HFF-Myc (cell line): ENCODE measurements around the gene SPHK2.
A peak's percentile ranks its signal among the peaks of the same experiment; 100 is the strongest.

ENCODE experiments used
- DNase-seq: peaks from one replicate; pipeline ENCODE4 v3.0.0-alpha.2; 2011; ENCODE audit warnings: low read depth; ENCODE audit errors: extremely low read depth
- H3K4me3 ChIP-seq: replicated peaks from 2 replicates; pipeline ENCODE4 v1.5.1; 2011; ENCODE audit warnings: low read depth, mild to moderate bottlenecking, control low read depth, low read length
- TF ChIP-seq, protein P1 (sequence below): IDR thresholded peaks from 2 replicates; pipeline ENCODE4 v1.5.1; 2012; ENCODE audit warnings: mild to moderate bottlenecking, low read depth, low read length, control low read depth; ENCODE audit errors: missing control alignments

Gene SPHK2

DNA sequence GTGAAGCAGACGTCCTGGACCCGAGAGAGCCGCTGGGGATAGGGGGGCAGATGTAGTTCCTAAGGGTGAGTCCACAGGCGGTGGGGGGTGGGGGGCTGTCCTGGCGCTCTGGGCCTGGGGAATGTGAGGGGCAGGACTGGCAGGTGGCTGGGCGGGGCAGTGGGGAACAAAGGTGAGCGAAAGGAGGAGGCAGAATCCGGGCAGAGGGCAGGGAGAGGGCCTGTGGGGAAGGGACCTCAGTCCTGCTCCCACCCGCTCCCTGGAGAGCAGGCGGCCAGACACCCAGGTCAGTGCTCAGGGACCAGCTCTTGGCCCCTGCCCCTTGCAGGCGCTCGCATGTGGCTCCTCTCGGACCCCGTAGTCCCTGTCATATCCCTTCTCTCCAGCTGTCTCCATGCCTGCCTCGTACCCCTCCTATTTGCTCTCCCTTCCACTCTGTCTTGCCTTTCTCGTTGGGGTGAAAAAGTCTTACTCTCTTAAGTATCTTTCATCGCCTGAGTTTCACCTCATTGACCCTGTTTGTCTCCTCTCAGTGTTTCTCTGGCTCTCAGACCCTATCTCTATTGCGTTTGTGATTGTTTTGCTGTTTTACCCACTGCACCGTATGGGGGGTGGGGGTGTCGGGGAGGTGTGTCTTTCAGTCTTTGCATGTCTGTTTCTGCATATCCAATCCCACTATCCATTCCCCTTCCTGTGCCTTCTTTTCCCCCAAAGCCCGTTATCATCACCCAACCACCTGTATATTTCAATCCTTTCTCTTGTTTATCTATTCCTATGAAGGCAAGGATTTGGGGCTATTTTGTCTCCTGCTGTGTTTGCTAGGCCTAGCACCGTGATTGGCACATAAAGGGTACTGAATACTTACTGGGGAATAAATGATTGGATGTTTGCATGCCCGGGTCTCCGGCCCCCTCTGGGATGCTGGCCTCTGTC, 5.8 kb downstream of the SPHK2 start:
- DNase-seq, result no peak
- peak overlapping the region; percentile 71 for H3K4me3 ChIP-seq
- TF ChIP-seq, protein P1, sequence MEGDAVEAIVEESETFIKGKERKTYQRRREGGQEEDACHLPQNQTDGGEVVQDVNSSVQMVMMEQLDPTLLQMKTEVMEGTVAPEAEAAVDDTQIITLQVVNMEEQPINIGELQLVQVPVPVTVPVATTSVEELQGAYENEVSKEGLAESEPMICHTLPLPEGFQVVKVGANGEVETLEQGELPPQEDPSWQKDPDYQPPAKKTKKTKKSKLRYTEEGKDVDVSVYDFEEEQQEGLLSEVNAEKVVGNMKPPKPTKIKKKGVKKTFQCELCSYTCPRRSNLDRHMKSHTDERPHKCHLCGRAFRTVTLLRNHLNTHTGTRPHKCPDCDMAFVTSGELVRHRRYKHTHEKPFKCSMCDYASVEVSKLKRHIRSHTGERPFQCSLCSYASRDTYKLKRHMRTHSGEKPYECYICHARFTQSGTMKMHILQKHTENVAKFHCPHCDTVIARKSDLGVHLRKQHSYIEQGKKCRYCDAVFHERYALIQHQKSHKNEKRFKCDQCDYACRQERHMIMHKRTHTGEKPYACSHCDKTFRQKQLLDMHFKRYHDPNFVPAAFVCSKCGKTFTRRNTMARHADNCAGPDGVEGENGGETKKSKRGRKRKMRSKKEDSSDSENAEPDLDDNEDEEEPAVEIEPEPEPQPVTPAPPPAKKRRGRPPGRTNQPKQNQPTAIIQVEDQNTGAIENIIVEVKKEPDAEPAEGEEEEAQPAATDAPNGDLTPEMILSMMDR, result no peak

DNA sequence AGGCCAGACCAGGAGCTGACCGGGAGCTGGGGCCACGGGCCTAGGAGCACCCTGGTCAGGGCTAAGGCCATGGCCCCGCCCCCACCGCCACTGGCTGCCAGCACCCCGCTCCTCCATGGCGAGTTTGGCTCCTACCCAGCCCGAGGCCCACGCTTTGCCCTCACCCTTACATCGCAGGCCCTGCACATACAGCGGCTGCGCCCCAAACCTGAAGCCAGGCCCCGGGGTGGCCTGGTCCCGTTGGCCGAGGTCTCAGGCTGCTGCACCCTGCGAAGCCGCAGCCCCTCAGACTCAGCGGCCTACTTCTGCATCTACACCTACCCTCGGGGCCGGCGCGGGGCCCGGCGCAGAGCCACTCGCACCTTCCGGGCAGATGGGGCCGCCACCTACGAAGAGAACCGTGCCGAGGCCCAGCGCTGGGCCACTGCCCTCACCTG, 6.6 kb downstream of the SPHK2 start:
- TF ChIP-seq, protein P1, result no peak
- no peak overlapping the region for H3K4me3 ChIP-seq
- no peak for DNase-seq

DNA sequence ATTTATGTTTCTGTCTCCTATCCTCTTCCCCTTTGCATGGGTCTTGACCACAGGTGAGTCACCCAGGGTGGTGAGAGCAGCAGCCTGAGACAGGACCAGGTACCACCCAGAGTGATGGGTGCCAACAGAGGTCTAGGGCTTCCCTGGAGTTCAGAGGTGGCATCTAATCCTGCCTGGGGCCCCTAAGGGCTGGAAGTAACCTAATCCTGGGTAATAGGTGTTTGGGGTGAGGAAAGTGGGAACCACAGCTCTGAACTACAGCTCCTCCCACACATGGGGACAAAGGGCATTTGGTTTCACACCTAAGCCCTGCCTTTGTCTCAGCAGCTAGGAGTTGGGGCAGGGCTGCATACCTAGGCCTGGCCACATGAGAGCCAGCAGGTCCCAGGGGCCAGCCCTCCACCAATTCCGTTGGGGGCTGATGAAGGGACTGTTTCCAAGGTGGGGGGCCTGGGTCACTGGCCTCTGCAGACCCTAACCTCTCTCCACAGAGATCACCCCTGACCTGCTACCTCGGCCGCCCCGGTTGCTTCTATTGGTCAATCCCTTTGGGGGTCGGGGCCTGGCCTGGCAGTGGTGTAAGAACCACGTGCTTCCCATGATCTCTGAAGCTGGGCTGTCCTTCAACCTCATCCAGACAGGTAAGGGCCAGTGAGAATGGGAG, 8.0 kb downstream of the SPHK2 start:
- TF ChIP-seq, protein P1, result no peak
- no peak overlapping the region for H3K4me3 ChIP-seq
- DNase-seq, result no peak

DNA sequence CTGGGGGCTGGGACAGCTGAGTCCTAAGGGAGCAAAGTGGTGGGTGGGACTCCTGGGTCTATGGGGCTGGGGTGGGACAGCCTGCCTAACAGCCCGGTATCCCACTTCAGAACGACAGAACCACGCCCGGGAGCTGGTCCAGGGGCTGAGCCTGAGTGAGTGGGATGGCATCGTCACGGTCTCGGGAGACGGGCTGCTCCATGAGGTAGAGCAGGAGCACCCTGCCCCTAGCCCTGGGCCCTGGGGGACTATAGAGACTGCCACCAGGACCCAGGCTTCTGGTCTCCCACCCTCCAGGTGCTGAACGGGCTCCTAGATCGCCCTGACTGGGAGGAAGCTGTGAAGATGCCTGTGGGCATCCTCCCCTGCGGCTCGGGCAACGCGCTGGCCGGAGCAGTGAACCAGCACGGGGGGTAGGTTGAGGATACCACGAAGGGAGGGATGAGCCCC, 8.6 kb downstream of the SPHK2 start:
- DNase-seq, result no peak
- no peak overlapping the region for H3K4me3 ChIP-seq
- TF ChIP-seq, protein P1, result no peak

DNA sequence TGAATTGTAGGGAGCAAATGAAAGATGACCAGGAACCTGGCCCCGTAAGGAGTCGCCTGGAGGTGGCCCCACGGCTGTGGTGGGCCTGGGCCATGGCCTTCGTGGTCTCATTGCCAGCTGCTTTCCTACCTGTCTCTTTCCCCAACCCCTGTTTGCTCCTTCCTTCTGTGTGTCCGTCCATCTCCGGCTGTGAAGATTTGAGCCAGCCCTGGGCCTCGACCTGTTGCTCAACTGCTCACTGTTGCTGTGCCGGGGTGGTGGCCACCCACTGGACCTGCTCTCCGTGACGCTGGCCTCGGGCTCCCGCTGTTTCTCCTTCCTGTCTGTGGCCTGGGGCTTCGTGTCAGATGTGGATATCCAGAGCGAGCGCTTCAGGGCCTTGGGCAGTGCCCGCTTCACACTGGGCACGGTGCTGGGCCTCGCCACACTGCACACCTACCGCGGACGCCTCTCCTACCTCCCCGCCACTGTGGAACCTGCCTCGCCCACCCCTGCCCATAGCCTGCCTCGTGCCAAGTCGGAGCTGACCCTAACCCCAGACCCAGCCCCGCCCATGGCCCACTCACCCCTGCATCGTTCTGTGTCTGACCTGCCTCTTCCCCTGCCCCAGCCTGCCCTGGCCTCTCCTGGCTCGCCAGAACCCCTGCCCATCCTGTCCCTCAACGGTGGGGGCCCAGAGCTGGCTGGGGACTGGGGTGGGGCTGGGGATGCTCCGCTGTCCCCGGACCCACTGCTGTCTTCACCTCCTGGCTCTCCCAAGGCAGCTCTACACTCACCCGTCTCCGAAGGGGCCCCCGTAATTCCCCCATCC, 9.4 kb downstream of the SPHK2 start:
- TF ChIP-seq, protein P1, result no peak
- no peak overlapping the region for H3K4me3 ChIP-seq
- DNase-seq, result no peak

DNA sequence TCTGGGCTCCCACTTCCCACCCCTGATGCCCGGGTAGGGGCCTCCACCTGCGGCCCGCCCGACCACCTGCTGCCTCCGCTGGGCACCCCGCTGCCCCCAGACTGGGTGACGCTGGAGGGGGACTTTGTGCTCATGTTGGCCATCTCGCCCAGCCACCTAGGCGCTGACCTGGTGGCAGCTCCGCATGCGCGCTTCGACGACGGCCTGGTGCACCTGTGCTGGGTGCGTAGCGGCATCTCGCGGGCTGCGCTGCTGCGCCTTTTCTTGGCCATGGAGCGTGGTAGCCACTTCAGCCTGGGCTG, 9.9 kb downstream of the SPHK2 start:
- no peak for DNase-seq
- TF ChIP-seq, protein P1, result no peak
- H3K4me3 ChIP-seq, result no peak overlapping the region
